ENCODE results near the gene GIPC3. TPM values are rescaled to one million over a fixed set of nuclear protein-coding genes. Genes with fewer than 3 reads are reported as not detected.

Gene GIPC3
- total and polyA plus RNA-seq, 2 of the 8 experiments (the other 6 are each of a cell fraction or from before 2014, with no cell fraction given), result 1.0 to 1.2 TPM

DNA sequence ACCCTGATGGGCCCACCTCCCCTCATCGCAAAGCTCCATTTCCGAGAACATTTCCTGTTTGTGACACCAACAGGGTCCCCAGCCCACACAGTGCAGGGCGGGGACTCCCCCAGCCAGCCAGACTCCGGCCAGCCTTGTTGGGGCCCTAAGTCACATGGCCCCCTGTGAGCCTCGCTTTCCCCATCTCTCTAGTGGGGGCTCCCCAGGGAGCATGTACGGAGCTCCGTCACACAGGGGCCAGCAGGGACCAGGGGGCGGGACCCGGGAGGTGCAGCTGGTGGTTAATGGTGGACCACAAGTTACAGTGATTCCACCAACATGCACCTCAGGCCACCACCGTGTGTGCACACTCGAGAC lies 19.7 kb downstream of the GIPC3 start (continued):
- TF ChIP-seq, protein P1, sequence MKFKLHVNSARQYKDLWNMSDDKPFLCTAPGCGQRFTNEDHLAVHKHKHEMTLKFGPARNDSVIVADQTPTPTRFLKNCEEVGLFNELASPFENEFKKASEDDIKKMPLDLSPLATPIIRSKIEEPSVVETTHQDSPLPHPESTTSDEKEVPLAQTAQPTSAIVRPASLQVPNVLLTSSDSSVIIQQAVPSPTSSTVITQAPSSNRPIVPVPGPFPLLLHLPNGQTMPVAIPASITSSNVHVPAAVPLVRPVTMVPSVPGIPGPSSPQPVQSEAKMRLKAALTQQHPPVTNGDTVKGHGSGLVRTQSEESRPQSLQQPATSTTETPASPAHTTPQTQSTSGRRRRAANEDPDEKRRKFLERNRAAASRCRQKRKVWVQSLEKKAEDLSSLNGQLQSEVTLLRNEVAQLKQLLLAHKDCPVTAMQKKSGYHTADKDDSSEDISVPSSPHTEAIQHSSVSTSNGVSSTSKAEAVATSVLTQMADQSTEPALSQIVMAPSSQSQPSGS (IDR thresholded peaks at IDR 0.05; ENCODE audit: low read length), result no peak
- TF ChIP-seq POLR2AphosphoS5 (IDR thresholded peaks at IDR 0.05; ENCODE audit: low read depth, low read length), result no peak
- no peak for TF ChIP-seq TCF12 (IDR thresholded peaks at IDR 0.05; ENCODE audit: low read depth, low read length)
- TF ChIP-seq BCL11A (IDR thresholded peaks at IDR 0.05; ENCODE audit: low read depth in 2 of 2, low read length in 2 of 2), result no peak
- no peak for TF ChIP-seq TBP (IDR thresholded peaks at IDR 0.05; ENCODE audit: low read depth, low read length)
- no peak for TF ChIP-seq TAF7 (optimal IDR thresholded peaks at IDR 0.05; ENCODE audit: borderline replicate concordance, low read depth, low read length)
